Umbilical cord (tissue), 2 donors: ENCODE measurements around the gene DNAH12. TPM values are rescaled to one million over a fixed set of nuclear protein-coding genes. Genes with fewer than 3 reads are reported as not detected.
A peak's percentile ranks its signal among the peaks of the same experiment; 100 is the strongest.
"Not testable (repeated sequence)": the region's sequence is repeated elsewhere in the genome, so short reads cannot be mapped to it uniquely, and the experiment has no call there.

Experiments used
- DNase-seq: peaks from one replicate; pipeline ENCODE4 v3.0.0-alpha.2; 2015; ENCODE audit warnings: low spot score
- total RNA-seq: library from RNA; depleted of rRNA; stranded (reverse); fragments of >200 nt; gene quantifications from one replicate; pipeline ENCODE4 v1.2.3, GENCODE V29; 2014; ENCODE audit warnings: low replicate concordance; ENCODE audit not compliant: insufficient read depth

DNAH12 gene
- total RNA-seq, 1 donor from 2014 or later: 0.48 TPM

- no peak for DNase-seq
Measured at GRCh38 chr3:57518276-57518915, 25.7 kb downstream of the DNAH12 start.

DNA sequence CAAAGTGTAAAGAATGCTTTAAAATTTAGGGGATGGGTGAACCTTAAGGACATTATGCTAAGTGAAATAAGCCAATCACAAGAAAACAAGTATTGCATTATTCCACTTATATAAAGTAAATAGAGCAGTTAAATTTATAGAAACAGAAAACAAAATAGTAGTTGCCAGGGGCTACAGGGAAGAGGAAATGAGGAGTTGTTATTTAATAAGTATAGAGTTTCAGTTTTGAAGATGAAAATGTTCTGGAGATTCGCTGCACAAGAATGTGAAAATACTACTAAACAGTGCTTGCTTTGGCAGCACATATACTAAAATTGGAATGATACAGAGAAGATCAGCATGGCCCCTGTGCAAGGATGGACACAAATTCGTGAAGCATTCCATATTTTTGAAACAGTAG is 32.0 kb downstream of the DNAH12 start:
- DNase-seq: no peak

GRCh38 chr3:57505901-57506300 is 38.2 kb downstream of the DNAH12 start:
- no peak for DNase-seq

DNA sequence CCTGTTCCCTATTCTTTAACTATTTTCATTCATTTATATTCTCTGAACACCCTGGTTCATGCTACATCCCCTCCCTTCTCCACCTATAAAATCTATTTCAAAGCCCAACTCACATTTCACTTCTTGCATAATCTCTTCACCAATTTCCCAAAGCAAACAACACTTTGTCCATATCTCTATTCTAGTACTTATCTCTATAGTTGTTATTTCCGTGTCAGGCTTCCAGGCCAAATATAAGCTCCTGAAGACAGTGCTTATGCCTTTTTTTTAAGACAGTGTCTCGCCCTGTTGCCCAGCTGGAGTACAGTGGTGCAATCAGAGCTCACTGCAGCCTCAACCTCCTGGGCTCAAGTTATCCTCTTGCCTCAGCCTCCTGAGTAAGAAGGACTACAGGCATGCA is 43.6 kb downstream of the DNAH12 start:
- DNase-seq: no peak

GRCh38 chr3:57497904-57498303 is 46.2 kb downstream of the DNAH12 start:
- no peak for DNase-seq

- no peak for DNase-seq
Measured at GRCh38 chr3:57484563-57484962, 59.6 kb downstream of the DNAH12 start.

DNA sequence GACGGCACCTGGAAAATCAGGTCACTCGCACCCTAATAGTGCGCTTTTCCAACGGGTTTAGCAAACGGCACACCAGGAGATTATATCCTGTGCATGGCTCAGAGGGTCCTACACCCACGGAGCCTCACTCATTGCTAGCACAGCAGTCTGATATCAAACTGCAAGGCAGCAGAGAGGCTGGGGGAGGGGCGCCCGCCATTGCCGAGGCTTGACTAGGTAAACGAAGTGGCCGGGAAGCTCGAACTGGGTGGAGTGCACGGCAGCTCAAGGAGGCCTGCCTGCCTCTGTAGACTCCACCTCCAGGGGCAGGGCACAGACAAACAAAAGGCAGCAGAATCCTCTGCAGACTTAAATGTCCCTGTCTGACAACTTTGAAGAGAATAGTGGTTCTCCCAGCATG is 67.0 kb downstream of the DNAH12 start:
- DNase-seq: not testable (repeated sequence)

DNA sequence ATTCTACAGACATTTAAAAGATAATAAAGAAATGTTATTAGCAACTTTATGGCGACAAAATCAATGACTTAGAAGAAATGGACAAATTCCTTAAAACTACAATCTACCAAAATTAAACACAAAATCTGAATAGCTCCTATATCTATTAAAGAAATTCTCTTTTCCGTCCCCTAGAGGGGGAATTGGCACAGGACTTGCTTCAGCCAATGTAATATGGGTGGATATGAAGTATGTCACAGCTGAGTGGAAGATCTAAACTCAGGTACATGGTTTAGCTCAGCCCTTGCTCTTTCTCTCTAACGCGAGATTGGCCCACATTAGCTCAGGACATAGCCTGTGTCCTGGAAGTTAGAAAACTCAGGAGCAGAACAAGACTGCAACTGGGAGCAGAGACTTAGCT is 79.3 kb downstream of the DNAH12 start:
- DNase-seq: no peak

GRCh38 chr3:57464011-57464410 is 80.1 kb downstream of the DNAH12 start:
- no peak for DNase-seq

DNA sequence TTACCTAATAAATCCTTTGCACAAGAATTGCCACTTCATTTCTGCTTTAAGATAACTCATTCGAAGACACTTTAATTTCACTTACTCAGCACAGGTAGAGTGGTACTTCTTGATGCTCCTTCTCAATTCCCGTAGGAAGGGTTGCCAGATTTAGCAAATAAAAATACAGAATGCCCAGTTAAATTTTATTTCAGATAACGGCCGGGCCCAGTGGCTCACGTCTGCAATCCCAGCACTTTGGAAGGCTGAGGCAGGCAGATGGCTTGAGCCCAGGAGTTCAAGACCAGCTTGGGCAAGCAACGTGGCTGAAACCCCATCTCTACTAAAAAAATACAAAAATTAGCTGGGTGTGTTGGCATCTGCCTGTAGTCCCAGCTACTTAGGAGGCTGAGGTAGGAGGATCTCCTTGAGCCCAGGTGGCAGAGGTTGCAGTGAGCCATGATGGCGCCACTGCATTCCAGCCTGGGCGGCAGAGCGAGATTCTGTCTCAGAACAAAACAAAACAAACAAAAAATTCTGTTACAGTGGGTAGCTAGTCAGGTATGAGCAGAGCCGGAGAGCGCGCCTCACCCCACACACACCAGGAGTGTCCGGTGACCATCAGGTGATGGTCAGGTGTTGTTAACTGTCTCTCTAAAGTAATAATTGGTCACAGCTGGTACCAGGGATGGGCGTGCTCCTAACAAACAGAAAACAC is 92.8 kb downstream of the DNAH12 start:
- DNase-seq: no peak

- DNase-seq: not testable (repeated sequence)
Measured at GRCh38 chr3:57449276-57449847, 94.8 kb downstream of the DNAH12 start.

DNA sequence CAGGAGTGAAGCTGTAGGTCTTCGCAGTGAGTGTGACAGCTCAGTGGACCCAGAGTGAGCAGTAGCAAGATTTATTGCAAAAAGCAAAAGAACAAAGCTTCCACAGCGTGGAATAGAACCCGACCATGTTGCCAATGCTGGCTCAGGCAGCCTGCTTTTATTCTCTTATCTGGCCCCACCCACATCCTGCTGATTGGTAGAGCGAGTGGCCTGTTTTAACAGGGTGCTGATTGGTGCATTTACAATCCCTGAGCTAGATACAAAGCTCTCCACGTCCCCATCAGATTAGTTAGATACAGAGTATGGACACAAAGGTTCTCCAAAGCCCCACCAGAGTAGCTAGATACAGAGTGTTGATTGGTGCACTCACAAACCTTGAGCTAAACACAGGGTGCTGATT is 95.7 kb downstream of the DNAH12 start:
- DNase-seq: not testable (repeated sequence)

DNA sequence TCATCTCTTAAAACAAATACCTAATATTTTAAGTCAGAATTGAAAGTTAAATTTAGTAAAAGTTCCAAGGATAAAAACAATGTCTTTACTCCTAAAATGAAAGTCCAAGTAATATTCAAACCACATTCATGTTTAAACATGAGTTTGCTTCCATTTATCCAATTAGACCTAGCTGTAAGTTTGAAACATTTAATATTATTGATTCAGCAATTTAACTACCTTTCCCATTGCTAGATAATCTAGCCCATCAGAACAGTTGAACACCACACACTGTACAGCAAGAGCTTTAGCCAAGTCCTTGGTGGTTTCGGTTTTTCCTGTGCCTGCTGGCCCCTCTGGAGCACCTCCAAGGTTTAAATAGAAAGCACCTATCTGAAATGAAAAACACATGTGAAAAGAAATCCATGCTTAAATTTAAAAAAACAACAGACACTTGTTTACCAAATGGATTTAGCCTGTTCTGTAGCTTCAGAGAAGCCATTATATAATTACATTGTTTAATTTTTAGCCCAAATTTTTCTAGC is 97.8 kb downstream of the DNAH12 start:
- DNase-seq: no peak

DNA sequence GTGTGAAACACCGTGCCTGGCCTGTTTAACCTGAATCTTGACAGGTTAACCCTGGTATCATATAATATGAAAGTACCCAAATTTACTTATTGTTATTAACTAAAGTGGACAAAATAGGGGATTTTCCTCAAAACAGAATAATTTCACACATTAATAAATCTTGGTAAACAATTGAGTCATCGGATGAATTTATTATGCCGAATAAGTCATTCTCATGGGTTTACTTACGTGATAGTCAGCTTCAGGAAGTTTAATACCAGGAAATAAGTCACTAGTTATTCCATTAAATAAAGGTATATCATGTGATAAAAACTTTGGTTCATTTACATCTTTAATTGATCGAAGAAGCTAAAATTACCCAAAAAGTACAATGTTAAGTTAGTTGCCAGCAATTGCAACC is 99.7 kb downstream of the DNAH12 start:
- no peak for DNase-seq

- DNase-seq: not testable (repeated sequence)
Measured at GRCh38 chr3:57440144-57440543, 104.0 kb downstream of the DNAH12 start.

GRCh38 chr3:57438460-57438859 is 105.7 kb downstream of the DNAH12 start:
- not testable (repeated sequence) for DNase-seq

DNA sequence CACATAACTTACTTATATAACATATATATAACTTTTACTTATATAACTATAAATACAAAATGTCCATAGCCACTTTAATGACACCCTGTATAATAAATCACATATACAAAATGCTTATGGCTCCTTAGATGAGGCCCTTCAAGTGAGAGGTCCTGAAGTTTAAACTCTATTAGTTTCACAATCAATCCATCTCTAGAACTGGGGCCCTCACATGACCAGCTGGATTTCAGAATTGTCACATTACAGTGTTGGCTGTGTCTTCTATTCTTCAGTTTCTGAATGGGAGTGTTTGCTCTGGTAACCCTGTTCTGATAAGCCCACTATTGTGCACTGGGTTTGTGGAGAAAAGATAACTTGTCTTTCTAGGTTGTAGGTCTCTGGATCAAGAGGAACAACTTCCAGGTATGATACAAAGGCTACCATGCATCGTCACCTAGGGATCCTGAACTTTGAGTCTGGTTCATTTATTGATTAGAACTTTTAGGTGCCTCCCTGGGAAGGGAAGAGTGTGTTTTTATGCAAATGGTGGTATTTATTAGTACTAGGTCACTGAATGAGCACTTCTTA is 107.9 kb downstream of the DNAH12 start:
- no peak for DNase-seq

DNA sequence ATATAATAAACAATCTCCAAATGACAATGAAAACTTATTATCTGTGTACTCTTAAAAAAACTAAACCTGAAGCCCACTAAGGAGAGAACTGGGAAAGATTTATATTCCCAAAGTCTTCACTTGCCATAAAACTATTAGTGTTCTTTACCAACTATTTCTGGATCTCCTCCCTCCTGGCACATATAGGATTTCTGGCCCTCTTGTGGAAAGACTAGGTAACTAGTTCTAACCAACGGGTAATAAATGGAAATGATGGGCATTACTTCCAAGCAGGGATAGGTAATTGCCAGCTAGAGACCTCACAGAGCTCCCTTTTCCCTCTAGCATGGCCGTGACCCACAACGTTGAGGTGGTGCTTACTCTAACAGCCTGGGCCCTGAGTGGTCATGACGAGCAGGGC is 110.1 kb downstream of the DNAH12 start:
- DNase-seq: peak; percentile 14

DNA sequence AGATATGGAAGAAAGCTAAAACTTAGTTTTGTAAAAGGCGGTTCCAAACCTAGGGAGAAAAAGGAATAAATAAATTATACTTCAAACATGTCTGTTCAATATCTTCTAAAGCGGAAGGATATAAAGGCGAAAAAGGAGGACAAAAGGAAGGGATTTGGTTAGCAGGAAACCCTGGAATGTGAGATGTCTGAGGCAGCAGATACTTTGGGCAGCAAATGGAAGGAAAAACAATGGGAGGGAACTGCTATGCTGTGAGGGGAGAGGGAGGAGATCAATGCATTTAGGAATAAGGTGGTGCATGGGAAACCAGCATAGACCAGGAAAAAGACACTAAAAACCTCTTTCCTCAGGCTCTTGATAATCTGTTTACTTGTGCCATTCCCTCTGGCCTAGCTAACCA is 120.8 kb downstream of the DNAH12 start:
- DNase-seq: no peak

- no peak for DNase-seq
Measured at GRCh38 chr3:57421336-57421735, 122.8 kb downstream of the DNAH12 start.

DNA sequence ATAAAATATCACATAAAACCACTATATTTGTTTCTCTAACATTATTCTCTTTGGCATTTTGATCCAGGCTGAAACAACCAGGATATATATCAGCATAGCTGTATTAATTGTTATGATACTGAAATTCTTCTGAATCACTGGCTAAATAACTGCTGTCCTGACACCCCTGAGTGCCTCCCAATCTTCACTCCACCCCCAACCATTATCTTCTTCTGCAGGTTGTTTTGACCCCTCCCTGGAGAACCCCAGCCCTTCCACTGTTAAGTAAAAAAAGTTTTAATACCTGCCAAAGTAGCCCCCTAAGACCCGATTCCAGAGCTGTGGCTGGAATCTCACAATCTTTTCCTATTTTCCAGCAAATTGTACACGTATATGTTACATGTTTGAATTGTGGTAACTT is 124.1 kb downstream of the DNAH12 start:
- DNase-seq: no peak

- no peak for DNase-seq
Measured at GRCh38 chr3:57411715-57412114, 132.4 kb downstream of the DNAH12 start.

DNA sequence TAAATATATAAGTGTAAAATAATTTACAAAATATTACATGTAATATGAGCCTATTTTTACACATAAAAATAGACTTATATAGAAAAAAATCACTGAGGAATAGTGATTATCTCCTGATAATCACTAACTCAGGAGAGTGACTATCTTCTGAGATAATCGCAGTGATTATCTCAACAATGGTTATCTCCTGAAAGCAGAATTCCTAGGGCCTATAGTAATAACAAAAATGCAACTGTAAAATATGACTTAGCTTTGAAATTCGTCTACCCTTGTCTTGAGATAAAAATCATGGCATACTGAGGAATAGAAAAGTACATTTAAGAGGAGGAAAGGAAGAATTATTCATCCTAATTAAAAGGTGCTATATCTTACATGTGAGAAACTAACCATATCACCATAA is 134.7 kb downstream of the DNAH12 start:
- no peak for DNase-seq
